Liver (tissue), 9 donors: Measurements from ENCODE around the gene SKAP2. TPM values are rescaled to one million over a fixed set of nuclear protein-coding genes. Genes with fewer than 3 reads are reported as not detected.

Experiments used
- DNase-seq: peaks from one replicate; pipeline ENCODE4 v3.0.0-alpha.2; 2017; ENCODE audit warnings: low spot score
- H3K27ac ChIP-seq, 2 donors: one replicate each; pipeline ENCODE4 v1.7.0; 2013; ENCODE audit warnings: inconsistent platforms in 2 of 2, low read length in 2 of 2, control low read depth in 1 of 2, low read depth in 1 of 2, mild to moderate bottlenecking in 1 of 2
- H3K27me3 ChIP-seq, 4 donors: one replicate each; pipeline versions ENCODE4 v1.6.1 to v1.7.0; 2013; ENCODE audit warnings: low read length in 3 of 4, inconsistent platforms in 1 of 4, mild to moderate bottlenecking in 1 of 4, moderate library complexity in 1 of 4; ENCODE audit not compliant: control insufficient read depth in 4 of 4, insufficient read depth in 4 of 4
- H3K36me3 ChIP-seq, 4 donors: one replicate each; pipeline versions ENCODE4 v1.6.1 to v1.7.0; 2013; ENCODE audit warnings: low read length in 3 of 4, mild to moderate bottlenecking in 3 of 4, low read depth in 1 of 4, moderate library complexity in 1 of 4; ENCODE audit not compliant: control insufficient read depth in 4 of 4, insufficient read depth in 3 of 4
- H3K4me1 ChIP-seq, 4 donors: one replicate each; pipeline versions ENCODE4 v1.6.1 to v1.7.0; 2013; ENCODE audit warnings: low read length in 3 of 4, mild to moderate bottlenecking in 3 of 4, moderate library complexity in 1 of 4; ENCODE audit not compliant: control insufficient read depth in 4 of 4, insufficient read depth in 4 of 4
- H3K4me3 ChIP-seq, 3 donors: one replicate each; pipeline versions ENCODE4 v1.6.1 to v1.7.0; 2013; ENCODE audit warnings: low read length in 3 of 3, control low read depth in 1 of 3, low read depth in 1 of 3, mild to moderate bottlenecking in 1 of 3
- H3K9ac ChIP-seq, 2 donors: one replicate each; pipeline ENCODE4 v1.7.0; 2013; ENCODE audit warnings: low read length in 2 of 2, mild to moderate bottlenecking in 2 of 2, moderate library complexity in 2 of 2, control low read depth in 1 of 2, low read depth in 1 of 2
- H3K9me3 ChIP-seq, 4 donors: one replicate each; pipeline versions ENCODE4 v1.6.1 to v1.7.0; 2013; ENCODE audit warnings: low read length in 3 of 4; ENCODE audit not compliant: control insufficient read depth in 4 of 4
- CTCF ChIP-seq: fragments of 150-350 bp; IDR thresholded peaks from 2 replicates; pipeline ENCODE4 v1.5.1; 2017; ENCODE audit warnings: improper control_type of control experiment, low read depth, low read length; ENCODE audit not compliant: missing input control
- EGR1 ChIP-seq, 2 donors: IDR thresholded peaks; 2 replicates each; pipeline ENCODE4 v1.6.1; 2016 to 2018; ENCODE audit warnings: antibody characterized with exemption in 2 of 2, low read depth in 2 of 2
- FOXA2 ChIP-seq: IDR thresholded peaks from 2 replicates; pipeline ENCODE4 v1.6.1; 2016; ENCODE audit warnings: antibody characterized with exemption
- HNF4A ChIP-seq, 2 donors: conservative IDR thresholded peaks; 2 replicates each; pipeline ENCODE4 v1.6.1; 2016; ENCODE audit warnings: antibody characterized with exemption in 2 of 2, mild to moderate bottlenecking in 2 of 2
- HNF4G ChIP-seq: IDR thresholded peaks from 2 replicates; pipeline ENCODE4 v1.6.1; 2016; ENCODE audit warnings: antibody characterized with exemption
- JUND ChIP-seq, 2 donors: IDR thresholded peaks; 2 replicates each; pipeline ENCODE4 v1.6.1; 2016; ENCODE audit warnings: antibody characterized with exemption in 2 of 2
- REST ChIP-seq: IDR thresholded peaks from 2 replicates; pipeline ENCODE4 v1.6.1; 2016; ENCODE audit warnings: antibody characterized with exemption, mild to moderate bottlenecking
- SP1 ChIP-seq: IDR thresholded peaks from 2 replicates; pipeline ENCODE4 v1.6.1; 2018; ENCODE audit warnings: antibody characterized with exemption, mild to moderate bottlenecking
- TAF1 ChIP-seq: conservative IDR thresholded peaks from 2 replicates; pipeline ENCODE4 v1.6.1; 2016; ENCODE audit warnings: antibody characterized with exemption, mild to moderate bottlenecking
- YY1 ChIP-seq: IDR thresholded peaks from 2 replicates; pipeline ENCODE4 v1.6.1; 2016; ENCODE audit warnings: antibody characterized with exemption, mild to moderate bottlenecking
- WGBS: extraction: QIAGEN DNeasy Blood & Tissue Kit; methylation state at CpG from one replicate; pipeline ENCODE4 v1.1.7; 2013; 5-methylcytosine and 5-hydroxymethylcytosine counted together
- polyA plus RNA-seq, 2 donors: library from polyadenylated mRNA; stranded (reverse) in 1 of 2; unstranded in 1 of 2; fragments of 200-250 nt in 1 of 2; fragments of >200 nt in 1 of 2; fragmentation: Nextera tagmentation in 1 of 2; extraction: Ambion mirVana in 1 of 2; gene quantifications; one replicate each; pipeline versions ENCODE4 v1.2.1 to v1.2.3, GENCODE V29; 2013 to 2015
- total RNA-seq, 2 donors: library from RNA; depleted of rRNA; stranded (reverse); fragments of >200 nt; gene quantifications; one replicate each; pipeline ENCODE4 v1.2.3, GENCODE V29; 2014
- donor health status: healthy.
- donor health status: healthy.
- donor health status: healthy.
- donor health status: healthy.
- donor health status: healthy.

Gene SKAP2
- total and polyA plus RNA-seq, 4 donors, result 3.4 to 9.2 (median 5.1) TPM

GRCh38 chr7:26627891-26628341 is 236.5 kb downstream of the SKAP2 start:
- Histone ChIP-seq H3K4me1 (no peaks in the 10 kb centered on the region), H3K27ac (no peak overlapping the region), H3K4me3 (no peak overlapping the region), H3K36me3 (no peaks in the 10 kb centered on the region), H3K9ac (no peak overlapping the region), H3K9me3 (no peaks in the 10 kb centered on the region), H3K27me3 (no peaks in the 10 kb centered on the region)
- TF ChIP-seq FOXA2 (no peak), TAF1 (no peak), SP1 (no peak), JUND (IDR thresholded peaks at IDR 0.05) (no peak), EGR1 (IDR thresholded peaks at IDR 0.05; ENCODE audit: low read depth in 2 of 2) (no peak), REST (no peak), HNF4A (conservative IDR thresholded peaks at IDR 0.05) (no peak)
- 81% methylated on average over 11 of the region's 11 CpGs for WGBS
- DNase-seq, result no peak

GRCh38 chr7:26627221-26627620 is 237.2 kb downstream of the SKAP2 start:
- Histone ChIP-seq H3K36me3 (no peaks in the 10 kb centered on the region), H3K9me3 (no peaks in the 10 kb centered on the region), H3K4me1 (no peaks in the 10 kb centered on the region), H3K27ac (no peak overlapping the region), H3K9ac (no peak overlapping the region), H3K4me3 (no peak overlapping the region), H3K27me3 (no peaks in the 10 kb centered on the region)
- 93% methylated on average over 10 of the region's 10 CpGs for WGBS
- TF ChIP-seq YY1, result no peak
- no peak for TF ChIP-seq CTCF
- no peak for TF ChIP-seq REST
- no peak for TF ChIP-seq HNF4A (conservative IDR thresholded peaks at IDR 0.05)
- TF ChIP-seq JUND (IDR thresholded peaks at IDR 0.05), result no peak
- no peak for TF ChIP-seq HNF4G
- DNase-seq, result no peak
